ENCODE measurements around the gene BABAM1. TPM values are rescaled to one million over a fixed set of nuclear protein-coding genes. Genes with fewer than 3 reads are reported as not detected.

Gene BABAM1
- total and polyA plus RNA-seq, 9 of the 15 experiments (the other 6 are each of a cell fraction or from before 2014, with no cell fraction given): 14.7 to 160 (median 113) TPM

DNA sequence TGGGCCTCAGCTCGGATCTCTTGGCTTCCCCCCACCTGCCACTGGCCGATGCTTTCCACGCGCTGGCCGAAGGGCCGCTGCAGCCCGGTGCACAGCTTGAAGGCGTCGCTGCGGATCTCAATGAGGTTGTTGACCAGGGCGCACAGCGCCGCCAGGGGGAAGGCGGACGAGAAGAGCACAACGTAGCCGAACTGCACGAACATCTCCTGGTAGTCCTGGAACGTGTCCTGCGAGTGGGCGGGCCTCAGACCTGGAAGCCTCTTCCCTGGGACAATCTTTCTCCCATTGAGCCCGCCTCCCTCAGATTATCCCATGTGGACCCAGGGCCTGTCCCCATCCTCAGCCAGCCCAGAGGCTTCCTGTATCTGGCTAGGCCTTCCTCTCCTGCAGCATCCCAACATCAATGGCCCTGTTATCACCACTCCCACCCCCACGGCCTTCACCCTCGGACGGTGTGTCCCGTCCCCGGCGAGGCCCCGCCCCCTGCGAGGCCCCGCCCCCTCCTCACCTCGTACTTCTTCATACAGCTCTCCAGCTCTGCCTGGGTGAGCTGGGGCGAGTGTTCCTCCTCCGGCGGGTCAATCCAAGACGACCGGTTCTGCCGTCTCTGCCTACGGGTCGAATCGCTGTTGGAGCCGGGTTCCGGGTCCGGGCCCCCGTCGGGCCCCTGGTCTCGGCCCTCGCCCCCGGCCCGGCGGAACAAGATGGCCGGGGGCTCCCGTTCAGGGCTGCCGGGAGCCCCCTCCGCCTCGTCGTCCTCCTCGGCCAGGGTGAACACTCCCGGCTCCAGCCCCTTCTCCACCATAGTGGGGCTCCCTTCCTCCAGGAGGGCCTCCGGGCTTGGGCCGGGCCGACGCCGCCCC is 60.6 kb downstream of the BABAM1 start (continued):
- TF ChIP-seq, protein P1, sequence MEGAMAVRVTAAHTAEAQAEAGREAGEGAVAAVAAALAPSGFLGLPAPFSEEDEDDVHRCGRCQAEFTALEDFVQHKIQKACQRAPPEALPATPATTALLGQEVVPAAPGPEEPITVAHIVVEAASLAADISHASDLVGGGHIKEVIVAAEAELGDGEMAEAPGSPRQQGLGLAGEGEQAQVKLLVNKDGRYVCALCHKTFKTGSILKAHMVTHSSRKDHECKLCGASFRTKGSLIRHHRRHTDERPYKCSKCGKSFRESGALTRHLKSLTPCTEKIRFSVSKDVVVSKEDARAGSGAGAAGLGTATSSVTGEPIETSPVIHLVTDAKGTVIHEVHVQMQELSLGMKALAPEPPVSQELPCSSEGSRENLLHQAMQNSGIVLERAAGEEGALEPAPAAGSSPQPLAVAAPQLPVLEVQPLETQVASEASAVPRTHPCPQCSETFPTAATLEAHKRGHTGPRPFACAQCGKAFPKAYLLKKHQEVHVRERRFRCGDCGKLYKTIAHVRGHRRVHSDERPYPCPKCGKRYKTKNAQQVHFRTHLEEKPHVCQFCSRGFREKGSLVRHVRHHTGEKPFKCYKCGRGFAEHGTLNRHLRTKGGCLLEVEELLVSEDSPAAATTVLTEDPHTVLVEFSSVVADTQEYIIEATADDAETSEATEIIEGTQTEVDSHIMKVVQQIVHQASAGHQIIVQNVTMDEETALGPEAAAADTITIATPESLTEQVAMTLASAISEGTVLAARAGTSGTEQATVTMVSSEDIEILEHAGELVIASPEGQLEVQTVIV (CRISPR knock-in tag; IDR thresholded peaks at IDR 0.05; ENCODE audit: borderline replicate concordance): no peak
- TF ChIP-seq SNRNP70 (optimal IDR thresholded peaks at IDR 0.05; ENCODE audit: low read depth, low read length) (no peak), ELF4 (CRISPR knock-in tag; IDR thresholded peaks at IDR 0.05) (no peak), POLR2G (IDR thresholded peaks at IDR 0.05; ENCODE audit: low read depth, low read length) (peak; percentile 72), SAP30 (IDR thresholded peaks at IDR 0.05; ENCODE audit: borderline replicate concordance, insufficient read depth, low read depth, low read length, poor library complexity, severe bottlenecking) (no peak), NFE2 (IDR thresholded peaks at IDR 0.05; ENCODE audit: low read depth) (no peak), RBFOX2 (IDR thresholded peaks at IDR 0.05; ENCODE audit: low read depth, low read length) (peak; percentile 47; the same call in 1 of the 2 replicates), EGR1 (conservative IDR thresholded peaks at IDR 0.05) (peak; percentile 37; the same call in 1 of the 2 replicates), ZBTB7A (IDR thresholded peaks at IDR 0.05; ENCODE audit: borderline replicate concordance, control insufficient read depth, low read depth, low read length) (peak; percentile 40; the same call in 1 of the 2 replicates), NR2F6 (CRISPR knock-in tag; IDR thresholded peaks at IDR 0.05) (no peak), TFAP4 (CRISPR knock-in tag; IDR thresholded peaks at IDR 0.05; ENCODE audit: borderline replicate concordance) (peak; percentile 10; the same call in 1 of the 2 replicates), ZNF384 (IDR thresholded peaks at IDR 0.05; ENCODE audit: low read depth, low read length) (no peak), POLR2AphosphoS5 (IDR thresholded peaks at IDR 0.05; ENCODE audit: control insufficient read depth, insufficient read depth, low read depth, low read length) (no peak), NR2C1 (IDR thresholded peaks at IDR 0.05) (no peak), NR2C1 (tag; IDR thresholded peaks at IDR 0.05) (no peak), SMARCA4 (IDR thresholded peaks at IDR 0.05) (no peak), GTF3C2 (IDR thresholded peaks at IDR 0.05; ENCODE audit: borderline replicate concordance, extremely low read depth, insufficient read length) (no peak), NFIX (CRISPR knock-in tag; IDR thresholded peaks at IDR 0.05; ENCODE audit: low read depth) (no peak), ESRRB (CRISPR knock-in tag; IDR thresholded peaks at IDR 0.05; ENCODE audit: borderline replicate concordance) (no peak), FOXP1 (CRISPR knock-in tag; IDR thresholded peaks at IDR 0.05) (0 out of 2 replicates have a peak, but pooled peaks have one; percentile 25)

Measured in K562 (cell line).